Tibial nerve (tissue), 4 donors: ENCODE data around the gene DLG5. TPM values are rescaled to one million over a fixed set of nuclear protein-coding genes. Genes with fewer than 3 reads are reported as not detected.

Source experiments
- DNase-seq, 2 donors: peaks; one replicate each; pipeline ENCODE4 v3.0.0-alpha.2; 2019; ENCODE audit warnings: low spot score in 2 of 2
- H3K27ac ChIP-seq, 4 donors: fragments of 200-600 bp; sonication (generic) in 3 of 4; one replicate each; pipeline ENCODE4 v1.5.1; 2017 to 2019; ENCODE audit warnings: mild to moderate bottlenecking in 1 of 4
- H3K27me3 ChIP-seq, 2 donors: fragments of 200-600 bp; sonication (generic) in 1 of 2; one replicate each; pipeline versions ENCODE4 v1.5.1 to v1.6.0; 2017 to 2019
- H3K36me3 ChIP-seq, 3 donors: fragments of 200-600 bp; sonication (generic); one replicate each; pipeline ENCODE4 v1.5.1; 2018 to 2019
- H3K4me1 ChIP-seq, 4 donors: fragments of 200-600 bp; sonication (generic) in 3 of 4; one replicate each; pipeline ENCODE4 v1.5.1; 2017 to 2019
- H3K4me3 ChIP-seq, 4 donors: fragments of 200-600 bp; sonication (generic) in 3 of 4; one replicate each; pipeline ENCODE4 v1.5.1; 2017 to 2019; ENCODE audit warnings: mild to moderate bottlenecking in 1 of 4, moderate library complexity in 1 of 4
- H3K9me3 ChIP-seq, 4 donors: fragments of 200-600 bp; sonication (generic) in 3 of 4; one replicate each; pipeline ENCODE4 v1.5.1; 2017 to 2019
- CTCF ChIP-seq, 5 experiments: fragments of 200-600 bp in 3 of 5; fragments of 450-650 bp in 2 of 5; sonication (generic) in 3 of 5; IDR thresholded peaks; one replicate each; pipeline ENCODE4 v1.5.1; 2016 to 2019; ENCODE audit warnings: antibody characterized with exemption in 5 of 5, mild to moderate bottlenecking in 3 of 5, moderate library complexity in 2 of 5
- EP300 ChIP-seq, 2 donors: sonication (generic); formaldehyde crosslinking; IDR thresholded peaks; one replicate each; pipeline ENCODE4 v1.6.1; 2017; ENCODE audit warnings: antibody characterized with exemption in 2 of 2, mild to moderate bottlenecking in 1 of 2
- POLR2A ChIP-seq, 2 donors: fragments of 450-650 bp; IDR thresholded peaks; one replicate each; pipeline ENCODE4 v1.6.1; 2017; ENCODE audit warnings: antibody characterized with exemption in 2 of 2, mild to moderate bottlenecking in 2 of 2, moderate library complexity in 2 of 2
- WGBS, 2 donors: methylation state at CpG; one replicate each; pipeline ENCODE4 v1.1.5; 2018; 5-methylcytosine and 5-hydroxymethylcytosine counted together
- total RNA-seq, 4 donors: library from RNA; depleted of rRNA; stranded (reverse); fragments of >200 nt; gene quantifications; one replicate each; pipeline ENCODE4 v1.1.0, GENCODE V29; 2016

The DLG5 gene
- total RNA-seq, 4 donors from 2014 or later: 33.0 to 47.7 (median 40.8) TPM

- 69 to 81% methylated on average over 5 of the region's 5 CpGs for WGBS, 2 donors
- no peaks in the 10 kb centered on the region for H3K27me3 ChIP-seq
- H3K36me3 ChIP-seq: no peaks in the 10 kb centered on the region
- H3K4me1 ChIP-seq: no peaks in the 10 kb centered on the region
- no peak for DNase-seq
- H3K4me3 ChIP-seq: no peak overlapping the region
- H3K27ac ChIP-seq: no peak overlapping the region
- TF ChIP-seq CTCF (IDR thresholded peaks at IDR 0.05) (no peak), EP300 (IDR thresholded peaks at IDR 0.05) (no peak), POLR2A (IDR thresholded peaks at IDR 0.05) (no peak)
- peaks cover 0 to 5% (median 0%) of the 10 kb centered on the region in 4 donors for H3K9me3 ChIP-seq
Measured at GRCh38 chr10:77965294-77965693, 38.7 kb upstream of the DLG5 start.

GRCh38 chr10:77964811-77965210, 38.3 kb upstream of the DLG5 start:
- Histone ChIP-seq H3K4me3 (no peak overlapping the region), H3K27me3 (no peaks in the 10 kb centered on the region), H3K27ac (no peak overlapping the region), H3K4me1 (no peaks in the 10 kb centered on the region), H3K36me3 (no peaks in the 10 kb centered on the region), H3K9me3 (peaks cover 0 to 5% (median 0%) of the 10 kb centered on the region in 4 donors)
- TF ChIP-seq CTCF (IDR thresholded peaks at IDR 0.05): no peak
- no peak for TF ChIP-seq POLR2A (IDR thresholded peaks at IDR 0.05)
- no peak for TF ChIP-seq EP300 (IDR thresholded peaks at IDR 0.05)
- WGBS, 2 donors: 71 to 90% methylated on average over 1 of the region's 1 CpG
- no peak for DNase-seq

- DNase-seq: no peak
- no peaks in the 10 kb centered on the region for H3K27me3 ChIP-seq
- WGBS, 2 donors: 94 to 96% methylated on average over 7 of the region's 7 CpGs
- no peak for TF ChIP-seq POLR2A (IDR thresholded peaks at IDR 0.05)
- TF ChIP-seq CTCF (IDR thresholded peaks at IDR 0.05): no peak
- no peak for TF ChIP-seq EP300 (IDR thresholded peaks at IDR 0.05)
- H3K27ac ChIP-seq: no peak overlapping the region
- H3K36me3 ChIP-seq: no peaks in the 10 kb centered on the region
- H3K4me3 ChIP-seq: no peak overlapping the region
- peaks cover 0 to 6% (median 0%) of the 10 kb centered on the region in 4 donors for H3K4me1 ChIP-seq
- peaks cover 0 to 5% (median 0%) of the 10 kb centered on the region in 4 donors for H3K9me3 ChIP-seq
Measured at GRCh38 chr10:77963901-77964300, 37.3 kb upstream of the DLG5 start.

GRCh38 chr10:77962350-77963146, 36.0 kb upstream of the DLG5 start:
- no peak for DNase-seq
- 71 to 73% methylated on average over 7 of the region's 7 CpGs for WGBS, 2 donors
- H3K4me1 ChIP-seq: peaks cover 0 to 6% (median 0%) of the 10 kb centered on the region in 4 donors
- no peaks in the 10 kb centered on the region for H3K27me3 ChIP-seq
- peaks cover 0 to 5% (median 0%) of the 10 kb centered on the region in 4 donors for H3K9me3 ChIP-seq
- no peak overlapping the region for H3K27ac ChIP-seq
- TF ChIP-seq CTCF (IDR thresholded peaks at IDR 0.05) (no peak), EP300 (IDR thresholded peaks at IDR 0.05) (no peak), POLR2A (IDR thresholded peaks at IDR 0.05) (no peak)
- H3K4me3 ChIP-seq: no peak overlapping the region
- H3K36me3 ChIP-seq: no peaks in the 10 kb centered on the region

GRCh38 chr10:77961668-77962067, 35.1 kb upstream of the DLG5 start:
- Histone ChIP-seq H3K27me3 (no peaks in the 10 kb centered on the region), H3K36me3 (no peaks in the 10 kb centered on the region), H3K27ac (no peak overlapping the region), H3K4me1 (peaks cover 0 to 6% (median 0%) of the 10 kb centered on the region in 4 donors), H3K9me3 (peaks cover 0 to 5% (median 0%) of the 10 kb centered on the region in 4 donors), H3K4me3 (no peak overlapping the region)
- 90 to 91% methylated on average over 6 of the region's 6 CpGs for WGBS, 2 donors
- DNase-seq: no peak
- TF ChIP-seq EP300 (IDR thresholded peaks at IDR 0.05): no peak
- no peak for TF ChIP-seq CTCF (IDR thresholded peaks at IDR 0.05)
- TF ChIP-seq POLR2A (IDR thresholded peaks at IDR 0.05): no peak
